HG03575 (cell line): Measurements from ENCODE around the gene RAB40C.

Source experiments
- ATAC-seq: cut with Tn5 transposase; IDR thresholded peaks from one replicate; pipeline ENCODE4 v1.9.1; 2021; ENCODE audit not compliant: unreplicated experiment, insufficient number of reproducible peaks, low FRiP score; ENCODE audit errors: extremely low read depth

The RAB40C gene

GRCh38 chr16:589658-590187 lies at the start of gene RAB40C:
RAB40C (plus strand) TSS chr16:590066; CDS start chr16:590292, 226 bp downstream.
- no peak for ATAC-seq

DNA sequence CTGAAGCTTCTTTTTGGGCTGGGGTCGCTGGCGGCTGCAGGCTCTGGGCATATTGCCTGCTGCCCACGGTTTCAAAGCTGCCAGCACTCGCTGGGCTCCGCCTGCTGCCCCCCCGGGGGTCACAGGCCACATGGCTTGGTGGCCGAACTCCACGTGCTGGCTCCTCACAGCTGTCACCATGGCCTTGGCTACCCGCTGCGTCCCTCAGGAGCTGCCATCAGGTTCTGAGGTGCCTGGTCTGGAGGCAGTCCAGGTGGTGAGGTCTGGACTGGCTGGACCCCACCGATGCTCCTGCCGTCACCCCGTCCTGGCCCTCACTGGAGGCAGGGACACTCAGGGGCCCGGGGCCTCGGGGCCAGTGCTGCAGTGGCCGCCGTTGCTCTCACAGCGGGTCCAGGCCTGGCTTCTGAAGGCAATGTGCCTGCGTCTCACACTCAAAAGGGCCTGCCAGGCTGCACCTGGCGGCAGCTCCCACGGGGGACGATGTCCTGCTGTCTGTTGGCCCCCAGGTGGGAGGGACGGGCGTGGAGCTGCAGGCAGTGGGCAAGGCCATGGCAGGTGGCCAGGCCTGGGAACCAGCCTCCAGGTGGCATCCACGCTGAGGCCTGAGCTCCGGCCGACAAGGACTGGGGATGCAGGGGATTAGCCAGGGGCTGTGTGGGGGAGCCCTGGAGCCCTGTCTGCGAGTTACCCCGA lies 49.1 kb upstream of the RAB40C start:
- no peak for ATAC-seq

- ATAC-seq, result no peak
Measured at GRCh38 chr16:543301-544164, 46.3 kb upstream of the RAB40C start.

- no peak for ATAC-seq
Measured at GRCh38 chr16:544517-544916, 45.3 kb upstream of the RAB40C start.

DNA sequence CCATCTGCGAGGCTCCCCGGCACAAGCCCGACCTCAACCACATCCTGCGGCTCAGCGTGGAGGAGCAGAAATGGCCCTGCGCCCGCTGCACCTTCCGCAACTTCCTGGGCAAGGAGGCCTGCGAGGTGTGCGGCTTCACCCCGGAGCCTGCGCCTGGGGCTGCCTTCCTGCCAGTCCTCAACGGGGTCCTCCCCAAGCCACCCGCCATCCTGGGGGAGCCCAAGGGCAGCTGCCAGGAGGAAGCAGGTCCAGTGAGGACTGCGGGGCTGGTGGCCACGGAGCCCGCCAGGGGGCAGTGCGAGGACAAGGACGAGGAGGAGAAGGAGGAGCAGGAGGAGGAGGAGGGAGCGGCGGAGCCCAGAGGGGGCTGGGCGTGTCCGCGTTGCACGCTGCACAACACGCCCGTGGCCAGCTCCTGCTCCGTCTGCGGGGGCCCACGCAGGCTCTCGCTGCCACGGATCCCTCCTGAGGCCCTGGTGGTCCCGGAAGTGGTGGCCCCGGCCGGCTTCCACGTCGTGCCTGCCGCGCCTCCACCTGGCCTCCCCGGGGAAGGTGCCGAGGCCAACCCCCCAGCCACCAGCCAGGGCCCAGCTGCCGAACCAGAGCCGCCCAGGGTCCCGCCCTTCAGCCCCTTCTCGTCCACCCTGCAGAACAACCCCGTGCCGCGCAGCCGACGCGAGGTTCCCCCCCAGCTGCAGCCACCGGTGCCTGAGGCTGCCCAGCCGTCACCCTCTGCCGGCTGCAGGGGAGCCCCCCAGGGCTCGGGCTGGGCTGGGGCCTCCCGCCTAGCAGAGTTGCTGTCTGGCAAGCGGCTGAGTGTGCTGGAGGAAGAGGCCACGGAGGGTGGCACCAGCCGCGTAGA lies 42.7 kb upstream of the RAB40C start:
- ATAC-seq, result no peak

- ATAC-seq, result no peak
Measured at GRCh38 chr16:548586-548985, 41.3 kb upstream of the RAB40C start.

DNA sequence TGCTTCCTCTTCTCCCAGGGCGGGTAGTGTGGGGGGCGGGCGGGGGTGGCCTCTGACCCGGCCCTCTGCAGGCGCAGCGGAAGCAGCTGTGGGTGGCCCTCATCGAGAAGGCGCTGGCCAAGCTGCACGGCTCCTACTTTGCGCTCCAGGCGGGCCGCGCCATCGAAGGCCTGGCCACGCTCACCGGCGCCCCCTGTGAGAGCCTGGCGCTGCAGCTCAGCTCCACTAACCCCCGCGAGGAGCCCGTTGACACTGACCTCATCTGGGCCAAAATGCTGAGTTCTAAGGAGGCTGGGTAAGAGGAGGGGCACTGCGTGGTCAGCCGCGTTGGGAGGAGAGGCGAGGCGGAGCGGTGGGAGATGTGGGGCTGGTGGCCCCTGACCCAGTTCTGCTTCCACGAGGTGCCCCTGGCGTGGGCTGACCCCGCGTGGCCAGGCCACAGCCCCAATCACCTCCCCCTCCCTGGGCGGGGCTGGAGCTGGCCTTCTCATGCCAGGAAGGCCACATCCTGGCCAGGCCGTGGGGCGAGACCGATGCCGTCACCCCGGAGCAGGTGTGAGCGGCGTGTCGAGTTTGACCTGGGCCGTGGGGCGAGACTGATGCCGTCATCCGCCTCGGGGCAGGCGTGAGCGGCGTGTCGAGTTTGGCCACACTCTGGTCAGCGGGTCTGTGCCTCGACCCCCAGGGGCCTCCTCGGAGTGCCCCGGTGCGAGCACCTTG lies 40.2 kb upstream of the RAB40C start:
- ATAC-seq, result no peak

DNA sequence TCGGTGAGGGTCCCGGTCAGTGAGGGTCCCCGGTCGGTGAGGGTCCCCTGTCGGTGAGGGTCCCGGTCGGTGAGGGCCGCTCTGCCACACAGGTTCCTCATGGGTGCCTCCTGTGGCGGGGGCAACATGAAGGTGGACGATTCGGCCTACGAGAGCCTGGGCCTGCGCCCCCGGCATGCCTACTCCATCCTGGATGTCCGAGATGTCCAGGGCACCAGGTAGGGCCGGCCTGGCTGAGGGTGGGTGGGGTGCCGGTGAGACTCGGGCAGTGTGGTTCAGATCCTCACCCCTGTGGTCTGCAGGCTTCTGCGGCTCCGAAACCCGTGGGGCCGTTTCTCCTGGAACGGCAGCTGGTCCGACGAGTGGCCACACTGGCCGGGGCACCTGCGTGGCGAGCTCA lies 38.7 kb upstream of the RAB40C start:
- no peak for ATAC-seq

- no peak for ATAC-seq
Measured at GRCh38 chr16:552171-552570, 37.7 kb upstream of the RAB40C start.

DNA sequence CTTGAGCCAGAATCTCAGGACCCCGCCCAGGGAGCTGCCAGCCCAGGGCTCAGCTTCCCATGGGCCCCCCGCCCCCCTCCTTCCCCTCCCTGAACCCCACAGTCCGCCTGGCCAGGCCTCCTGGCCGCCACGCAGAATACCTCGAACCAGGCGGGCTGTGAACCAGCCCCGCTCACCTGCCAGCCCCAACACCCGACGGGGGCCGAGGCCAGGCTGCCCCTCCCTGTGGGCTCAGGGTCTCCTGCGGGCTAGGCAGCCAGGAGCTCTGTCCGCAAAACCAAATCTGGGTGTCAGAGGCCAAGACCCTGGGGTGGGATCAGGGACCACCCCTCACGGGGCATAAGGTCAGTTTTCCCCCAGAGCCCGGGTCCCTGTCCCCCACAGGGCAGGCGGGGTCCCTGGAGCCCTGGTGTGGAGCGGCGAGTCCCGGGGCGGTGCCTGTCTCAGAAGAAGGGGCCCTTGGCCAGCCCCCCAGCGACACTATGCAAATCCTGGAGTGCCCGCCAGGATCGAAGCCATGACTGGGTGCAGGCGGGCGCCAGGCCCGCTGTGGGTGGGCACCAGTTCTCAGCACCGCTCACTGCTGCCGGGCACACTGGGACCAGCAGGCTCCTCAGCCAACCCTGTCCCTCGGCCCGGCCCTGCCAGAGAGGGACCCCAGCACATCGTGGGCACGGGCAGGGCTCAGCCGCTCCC lies 36.1 kb upstream of the RAB40C start:
- no peak for ATAC-seq

DNA sequence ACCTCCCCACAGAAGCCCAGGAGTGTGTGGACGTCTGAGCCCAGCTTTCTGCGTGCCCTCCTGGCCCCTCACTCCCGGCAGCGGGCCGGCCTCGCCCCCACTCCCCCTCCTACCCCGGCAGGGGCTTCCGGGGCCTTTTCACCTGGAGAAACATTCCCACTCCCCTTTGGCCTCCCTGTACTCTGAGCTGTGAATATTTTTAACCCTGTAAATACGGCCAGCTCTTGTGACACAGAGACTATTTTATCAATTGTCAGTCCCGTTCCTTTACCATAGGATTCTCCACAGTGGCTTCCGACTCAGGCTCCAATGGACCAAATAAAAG lies 35.6 kb upstream of the RAB40C start:
- ATAC-seq, result no peak

DNA sequence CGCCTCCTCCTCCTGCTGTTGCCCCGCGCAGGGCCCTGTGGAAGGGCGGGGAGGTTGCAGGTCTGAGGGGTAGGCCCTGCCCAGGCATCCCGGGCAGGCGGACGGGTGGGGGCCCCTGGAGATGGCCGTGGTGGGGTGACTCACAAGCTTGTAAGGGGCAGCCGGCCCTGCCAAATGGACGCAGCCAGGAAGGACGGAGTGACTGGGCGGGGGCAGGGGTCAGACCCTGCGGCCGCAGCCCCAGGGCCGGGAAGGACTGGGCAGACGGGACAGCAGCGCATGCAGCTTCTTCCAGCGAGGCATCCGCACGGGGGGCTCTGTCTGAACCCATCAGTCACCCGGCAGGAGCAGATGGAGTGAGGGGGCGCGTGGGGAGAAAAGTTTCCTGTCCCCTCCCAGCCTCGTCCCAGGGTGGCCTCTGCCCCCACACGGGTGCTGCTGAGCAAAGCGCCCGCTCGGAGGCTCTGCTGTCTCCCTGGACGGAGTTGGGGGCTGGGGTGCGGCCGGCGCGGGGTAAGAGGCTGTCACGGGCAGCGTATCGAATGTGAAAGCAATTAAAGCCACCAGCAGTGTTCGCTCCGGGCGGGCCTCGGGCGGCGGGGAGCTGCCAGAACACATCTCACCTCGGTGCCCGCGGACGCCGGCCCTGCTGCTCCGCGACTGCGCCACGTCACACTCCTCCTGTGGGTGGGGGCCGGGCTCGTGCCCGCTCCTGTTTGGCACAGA lies 35.1 kb upstream of the RAB40C start:
- no peak for ATAC-seq

- ATAC-seq, result no peak
Measured at GRCh38 chr16:555528-556473, 34.1 kb upstream of the RAB40C start.

DNA sequence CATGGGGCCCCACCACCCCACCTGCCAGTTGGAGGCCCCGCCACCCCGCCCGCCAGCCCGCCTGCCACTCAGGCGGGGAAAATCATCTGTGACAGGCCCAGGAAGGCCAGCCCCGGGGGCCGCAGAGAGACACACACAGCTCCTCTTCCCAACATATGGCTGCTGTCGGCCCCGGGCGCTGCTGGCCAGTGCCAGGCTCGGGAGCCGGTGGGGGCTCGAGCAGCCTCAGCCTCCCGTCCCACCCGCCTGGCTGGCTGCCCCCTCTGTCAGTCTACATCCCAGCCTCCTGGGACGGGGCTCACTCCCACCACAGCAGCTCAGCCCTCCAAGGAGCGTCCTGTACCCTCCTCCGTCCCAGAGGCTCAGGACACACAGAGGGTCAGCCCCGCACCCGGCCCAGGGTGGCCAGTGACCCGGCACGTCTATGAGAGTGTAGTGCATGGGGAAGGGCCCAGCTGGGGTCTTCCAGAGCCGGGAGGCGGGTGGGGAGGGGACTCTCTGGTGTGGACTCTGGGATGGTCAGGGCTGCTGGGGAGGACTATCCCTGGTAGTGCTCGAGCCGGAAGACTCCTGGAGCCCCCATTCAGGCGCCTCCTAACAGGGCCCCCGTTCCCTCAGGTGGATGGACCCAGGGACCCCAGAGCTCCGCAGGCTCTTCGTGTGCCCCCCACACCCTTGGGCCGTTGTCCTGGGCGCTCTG lies 33.2 kb upstream of the RAB40C start:
- ATAC-seq, result no peak

DNA sequence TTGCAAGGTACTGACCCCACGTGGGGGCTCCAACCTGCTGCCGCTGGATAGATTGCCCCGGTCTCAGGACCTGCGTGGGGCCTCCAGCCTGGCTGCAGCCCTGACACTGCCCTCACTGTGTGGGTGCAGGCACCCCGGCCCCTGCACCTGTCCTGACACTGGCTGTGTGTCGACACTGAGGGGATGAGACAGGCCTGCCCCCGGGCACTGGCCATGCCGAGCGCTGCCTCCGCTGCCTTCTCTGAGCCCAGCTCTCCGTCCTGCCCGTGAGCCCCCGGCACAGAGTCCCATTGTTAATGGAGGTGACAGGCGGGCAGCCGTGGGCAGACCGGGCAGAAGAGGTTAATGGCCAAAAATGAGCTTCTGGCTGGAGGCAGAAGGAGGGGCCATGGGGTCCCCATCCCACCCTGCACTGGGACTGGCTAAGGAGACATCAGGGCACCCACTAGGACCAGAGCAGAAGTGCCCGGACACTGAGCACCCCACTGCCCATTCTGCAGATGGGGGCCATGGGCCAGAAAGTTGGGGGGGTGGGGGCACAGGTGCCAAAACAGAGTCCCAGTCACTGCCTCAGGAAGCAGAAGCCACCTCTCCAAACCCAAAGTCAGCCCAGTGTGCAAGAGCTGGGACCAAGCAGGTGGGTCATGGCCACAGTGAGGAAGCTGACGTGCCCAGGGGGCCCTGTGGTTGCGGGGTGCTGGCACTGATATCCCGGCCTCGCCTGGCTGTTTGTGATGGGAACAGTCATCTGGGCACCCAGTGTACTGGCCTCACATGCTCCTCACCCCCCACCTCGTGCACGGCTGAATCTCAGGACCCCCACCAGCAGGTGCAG lies 32.2 kb upstream of the RAB40C start:
- ATAC-seq, result no peak
